K562 (cell line): ENCODE results near the gene ENDOV. TPM values are rescaled to one million over a fixed set of nuclear protein-coding genes. Genes with fewer than 3 reads are reported as not detected.

Experiments used
- DDX20 ChIP-seq: fragments of 450-650 bp; IDR thresholded peaks from 2 replicates; pipeline ENCODE4 v1.6.1; 2016; ENCODE audit warnings: missing genetic modification characterization, low read depth, mild to moderate bottlenecking, missing compliant biosample characterization, moderate library complexity
- EGR1 ChIP-seq: fragments of 450-650 bp; conservative IDR thresholded peaks from 2 replicates; pipeline ENCODE4 v1.6.1; 2017; ENCODE audit warnings: mild to moderate bottlenecking
- ETV1 ChIP-seq: fragments of 450-650 bp; conservative IDR thresholded peaks from 2 replicates; pipeline ENCODE4 v1.6.1; 2016; ENCODE audit warnings: missing genetic modification characterization, control low read depth, low read depth, missing compliant biosample characterization
- GMEB1 ChIP-seq: fragments of 250-450 bp; sonication (Bioruptor Pico); IDR thresholded peaks from 2 replicates; pipeline ENCODE4 v1.4.0; 2020; ENCODE audit warnings: mild to moderate bottlenecking
- HMGXB4 ChIP-seq: sonication (generic); formaldehyde crosslinking; IDR thresholded peaks from 2 replicates; pipeline ENCODE4 v1.8.1; 2023; ENCODE audit warnings: mild to moderate bottlenecking, missing genetic modification reagents
- MAX ChIP-seq: sonication (generic); formaldehyde crosslinking; IDR thresholded peaks from 2 replicates; pipeline ENCODE4 v1.9.0; 2022; ENCODE audit warnings: mild to moderate bottlenecking, missing genetic modification reagents
- MTA1 ChIP-seq: fragments of 450-650 bp; IDR thresholded peaks from 2 replicates; pipeline ENCODE4 v1.6.1; 2017; ENCODE audit warnings: borderline replicate concordance
- MYC ChIP-seq, 2 experiments: fragments of 250-450 bp in 1 of 2; sonication (Bioruptor Pico) in 1 of 2; IDR thresholded peaks; 2 replicates each; pipeline versions ENCODE4 v1.5.1 to v1.6.1; 2012 to 2021; ENCODE audit warnings: low read depth in 2 of 2, borderline replicate concordance in 1 of 2, improper control_type of control experiment in 1 of 2, low read length in 1 of 2, mild to moderate bottlenecking in 1 of 2, moderate library complexity in 1 of 2
- POLR2AphosphoS2 ChIP-seq: IDR thresholded peaks from 2 replicates; pipeline ENCODE4 v1.6.1; 2012; ENCODE audit warnings: low read length, improper control_type of control experiment
- STAT5B ChIP-seq: fragments of 250-450 bp; sonication (Bioruptor Pico); IDR thresholded peaks from 2 replicates; pipeline ENCODE4 v1.8.0; 2021; ENCODE audit warnings: mild to moderate bottlenecking, inconsistent platforms
- ZBTB11 ChIP-seq, 3 experiments: fragments of 200-800 bp in 1 of 3; fragments of 250-450 bp in 1 of 3; fragments of 450-650 bp in 1 of 3; sonication (Bioruptor Pico) in 1 of 3; sonication (Bioruptor generic) in 1 of 3; formaldehyde crosslinking in 1 of 3; IDR thresholded peaks; 2 replicates each; pipeline versions ENCODE4 v1.6.1 to v1.8.0; 2016 to 2022; ENCODE audit warnings: mild to moderate bottlenecking in 2 of 3, missing genetic modification characterization in 2 of 3, missing compliant biosample characterization in 1 of 3, moderate library complexity in 1 of 3
- ZNF609 ChIP-seq: sonication (generic); formaldehyde crosslinking; IDR thresholded peaks from 2 replicates; pipeline ENCODE4 v1.8.1; 2023; ENCODE audit warnings: missing genetic modification reagents, mild to moderate bottlenecking, borderline replicate concordance
- polyA plus RNA-seq, 8 experiments: library from polyadenylated mRNA; depleted of rRNA in 4 of 8; stranded (reverse) in 5 of 8; unstranded in 3 of 8; fragments of >200 nt; fragmentation: Nextera tagmentation in 2 of 8; fragmentation: Illumina TruSeq in 1 of 8; extraction: Ambion mirVana in 2 of 8; extraction: Trizol in 1 of 8; gene quantifications; 2 replicates each; pipeline versions ENCODE4 v1.2.1 to v1.2.3, GENCODE V29; 2011 to 2014; ENCODE audit warnings: inconsistent platforms in 1 of 8, missing spikeins in 1 of 8
- total RNA-seq, 7 experiments: library from RNA; depleted of rRNA in 6 of 7; stranded (reverse); fragments of >200 nt in 6 of 7; fragmentation: Illumina TruSeq in 2 of 7; extraction: Trizol in 2 of 7; gene quantifications; 2 replicates each; pipeline versions ENCODE4 v1.2.1 to v1.2.3, GENCODE V29; 2011 to 2021; ENCODE audit warnings: low replicate concordance in 1 of 7

Gene ENDOV
- total and polyA plus RNA-seq, 9 of the 15 experiments (the other 6 are each of a cell fraction or from before 2014, with no cell fraction given) = 1.2 to 8.2 (median 3.7) TPM

- TF ChIP-seq HMGXB4 (CRISPR knock-in tag) (0 out of 2 replicates have a peak, but pooled peaks have one; percentile 67), ZNF609 (CRISPR knock-in tag) (peak; percentile 63; the same call in 1 of the 2 replicates), ETV1 (tag) (peak; percentile 81), EGR1 (peak; percentile 86), MTA1 (0 out of 2 replicates have a peak, but pooled peaks have one; percentile 16), GMEB1 (CRISPR knock-in tag) (peak; percentile 92), STAT5B (CRISPR knock-in tag) (no peak), POLR2AphosphoS2 (no peak), ZBTB11 (CRISPR knock-in tag; IDR thresholded peaks at IDR 0.05) (peak in 2 of 3 experiments; percentile 65 to 93; a peak in 3 of 6 replicates), MAX (CRISPR knock-in tag) (peak; percentile 87), MYC (IDR thresholded peaks at IDR 0.05; ENCODE audit: low read depth, low read length) (peak; percentile 93), MYC (CRISPR knock-in tag; IDR thresholded peaks at IDR 0.05; ENCODE audit: borderline replicate concordance, low read depth) (0 out of 2 replicates have a peak, but pooled peaks have one; percentile 13), DDX20 (tag) (no peak)
Measured at GRCh38 chr17:80454557-80455335, 39.8 kb downstream of the ENDOV start (continued).
